HG03565 (cell line): ENCODE results near the gene RASL10B.

Experiments
- ATAC-seq: cut with Tn5 transposase; IDR thresholded peaks from one replicate; pipeline ENCODE4 v1.9.1; 2021; ENCODE audit warnings: mild to moderate bottlenecking, moderate library complexity; ENCODE audit not compliant: unreplicated experiment

The RASL10B gene

GRCh38 chr17:35716897-35717465, 14.5 kb upstream of the RASL10B start:
- no peak for ATAC-seq

- ATAC-seq: no peak
Observed at GRCh38 chr17:35717475-35717874, 14.0 kb upstream of the RASL10B start.

- no peak for ATAC-seq
Observed at GRCh38 chr17:35723735-35724134, 7.7 kb upstream of the RASL10B start.

DNA sequence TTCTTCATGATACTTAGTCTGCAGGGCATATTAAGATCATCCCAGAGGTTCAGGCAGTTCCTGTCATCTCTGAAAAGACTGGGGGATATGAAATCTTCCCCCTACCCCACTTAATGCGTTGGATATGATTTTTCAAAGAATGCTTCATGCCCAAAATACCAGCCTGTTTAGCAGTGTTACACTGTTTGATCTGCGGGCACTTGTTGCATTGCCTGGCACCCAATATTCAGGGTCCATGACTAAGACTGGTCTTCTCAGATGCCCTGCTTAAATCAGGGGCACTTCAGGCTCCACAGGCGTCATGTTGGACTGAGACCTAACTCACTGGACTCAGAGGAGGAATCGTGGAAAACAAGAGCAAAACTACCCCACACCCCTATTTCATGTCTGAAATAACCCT, 6.4 kb upstream of the RASL10B start:
- no peak for ATAC-seq

DNA sequence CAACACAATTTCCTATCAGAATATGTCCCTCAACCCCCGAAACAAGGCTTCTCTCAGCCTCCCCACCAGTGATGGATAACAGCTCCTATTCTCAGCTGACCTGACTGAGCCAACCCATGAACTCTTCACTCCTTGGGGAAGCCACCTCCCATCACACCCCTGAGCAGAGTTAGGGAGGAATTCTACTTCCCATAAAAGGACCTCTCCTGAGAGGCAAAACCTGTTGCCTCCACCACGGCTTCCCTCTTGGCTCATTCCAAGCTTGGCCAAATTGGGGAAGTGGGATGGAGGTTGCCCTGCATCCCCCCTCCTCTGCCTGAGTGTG, 5.7 kb upstream of the RASL10B start:
- ATAC-seq: no peak

DNA sequence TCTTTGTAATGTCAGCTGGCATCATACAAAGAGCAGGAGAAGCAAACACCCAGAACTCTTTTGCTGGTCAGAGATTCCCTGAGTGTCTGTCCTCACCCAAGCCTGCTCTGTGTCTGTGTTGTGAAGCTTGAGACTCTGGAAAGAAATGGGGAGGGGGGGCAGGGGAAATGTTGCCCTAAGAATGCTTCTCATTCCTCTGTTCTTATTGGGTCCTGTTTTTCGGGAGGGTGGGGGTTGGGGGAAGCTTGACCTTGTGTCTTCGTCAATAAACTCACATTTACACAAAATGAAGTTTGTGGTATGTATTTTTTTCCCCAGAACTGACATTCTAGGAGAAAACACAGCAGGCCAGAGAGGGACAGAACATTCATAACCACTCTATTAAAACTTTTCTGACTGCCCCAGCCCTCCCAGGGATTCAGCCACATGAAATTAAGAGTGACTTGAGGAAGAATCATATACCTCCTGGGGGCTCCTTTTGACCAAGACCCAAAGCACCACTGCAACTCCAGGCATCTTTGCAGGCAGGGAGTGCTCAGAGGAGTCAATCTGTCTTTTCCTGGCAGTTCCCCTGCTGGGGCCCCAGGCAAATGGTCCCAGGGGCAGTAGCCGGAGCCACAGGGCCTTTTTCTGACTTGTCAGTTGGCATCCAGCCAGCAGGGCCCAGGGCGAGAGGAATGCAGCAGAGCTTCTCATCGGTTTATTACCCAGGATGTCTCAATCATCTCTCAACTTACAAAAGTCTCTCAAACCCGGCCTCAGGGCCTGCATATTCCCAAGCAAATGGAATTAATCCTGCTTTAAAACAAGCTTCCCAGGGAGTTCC, 5.1 kb upstream of the RASL10B start:
- ATAC-seq: no peak

DNA sequence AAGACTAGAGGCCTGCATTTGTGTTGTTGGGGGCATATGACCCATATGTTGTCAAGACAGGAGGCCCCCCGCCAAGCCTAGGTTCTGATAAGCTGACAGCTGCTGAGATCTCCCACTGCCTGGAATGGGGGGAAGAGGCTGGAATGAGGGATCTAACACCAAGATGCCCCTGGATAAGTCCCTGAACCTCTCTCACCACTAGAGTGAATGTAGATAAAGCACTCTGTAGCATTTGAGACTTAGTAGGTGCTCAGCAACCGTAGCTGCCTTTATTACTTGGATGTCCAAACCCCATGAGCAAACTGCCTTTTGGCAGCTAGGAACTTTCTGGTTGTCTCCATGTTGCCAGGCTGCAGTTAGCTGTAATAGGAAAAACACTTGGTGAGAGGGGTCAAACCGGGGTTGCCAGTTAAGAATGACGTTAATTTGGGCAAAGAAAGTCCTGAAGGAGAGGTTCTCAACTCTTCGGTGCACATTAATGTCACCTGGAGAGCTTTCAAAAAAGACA, 4.4 kb upstream of the RASL10B start:
- no peak for ATAC-seq

- ATAC-seq: no peak
Observed at GRCh38 chr17:35727635-35728034, 3.8 kb upstream of the RASL10B start.

- ATAC-seq: no peak
Observed at GRCh38 chr17:35728551-35728950, 2.9 kb upstream of the RASL10B start.

- no peak for ATAC-seq
Observed at GRCh38 chr17:35729405-35729833, 2.0 kb upstream of the RASL10B start.

- ATAC-seq: no peak
Observed at GRCh38 chr17:35730400-35731005, 936 bp upstream of the RASL10B start.

- ATAC-seq: no peak
Observed at GRCh38 chr17:35731917-35732805, 722 bp downstream of the RASL10B start.

GRCh38 chr17:35732806-35733136, 1.3 kb downstream of the RASL10B start:
- ATAC-seq: no peak

- no peak for ATAC-seq
Observed at GRCh38 chr17:35733366-35733765, 1.9 kb downstream of the RASL10B start.

DNA sequence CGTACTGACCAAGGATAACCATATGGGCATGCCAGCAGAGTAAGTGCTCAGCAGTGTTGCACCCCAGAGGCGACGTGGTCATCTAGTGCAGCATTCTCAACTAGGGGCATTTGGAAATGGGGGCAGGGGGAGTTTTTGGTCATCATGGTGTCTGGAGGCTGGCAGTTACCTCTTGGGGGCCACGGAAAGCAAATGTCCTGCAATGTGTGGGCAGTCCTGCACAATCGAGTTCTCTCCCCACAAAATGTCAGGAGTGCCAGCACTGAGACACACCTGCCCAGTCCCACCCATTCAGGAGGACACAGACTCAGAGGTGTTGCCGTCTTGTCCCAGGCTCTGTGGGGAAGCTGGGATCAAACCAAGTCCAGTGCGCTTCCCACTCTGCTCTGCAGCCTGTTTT, 3.0 kb downstream of the RASL10B start:
- no peak for ATAC-seq

- no peak for ATAC-seq
Observed at GRCh38 chr17:35735036-35735805, 3.8 kb downstream of the RASL10B start.

DNA sequence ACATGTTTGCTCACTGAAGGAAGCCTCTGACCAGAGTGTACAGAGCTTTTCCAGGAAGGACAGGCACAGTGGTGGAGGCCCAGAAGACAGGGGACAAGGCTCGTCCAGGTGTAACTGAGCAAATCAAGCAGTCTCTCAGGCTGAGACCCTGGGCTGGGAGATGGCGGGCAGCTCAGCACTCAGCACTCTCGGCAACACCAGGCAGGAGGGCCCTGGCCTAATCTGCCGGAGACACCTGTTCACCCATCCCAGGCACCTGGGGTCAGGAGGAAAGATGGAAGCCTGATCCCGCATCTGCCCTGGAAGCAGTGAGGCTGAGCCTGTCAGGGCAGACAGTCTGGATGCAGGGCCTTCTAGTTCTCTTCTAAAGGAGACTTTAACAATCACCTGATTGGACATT, 4.8 kb downstream of the RASL10B start:
- no peak for ATAC-seq

GRCh38 chr17:35738519-35739133, 7.2 kb downstream of the RASL10B start:
- no peak for ATAC-seq

DNA sequence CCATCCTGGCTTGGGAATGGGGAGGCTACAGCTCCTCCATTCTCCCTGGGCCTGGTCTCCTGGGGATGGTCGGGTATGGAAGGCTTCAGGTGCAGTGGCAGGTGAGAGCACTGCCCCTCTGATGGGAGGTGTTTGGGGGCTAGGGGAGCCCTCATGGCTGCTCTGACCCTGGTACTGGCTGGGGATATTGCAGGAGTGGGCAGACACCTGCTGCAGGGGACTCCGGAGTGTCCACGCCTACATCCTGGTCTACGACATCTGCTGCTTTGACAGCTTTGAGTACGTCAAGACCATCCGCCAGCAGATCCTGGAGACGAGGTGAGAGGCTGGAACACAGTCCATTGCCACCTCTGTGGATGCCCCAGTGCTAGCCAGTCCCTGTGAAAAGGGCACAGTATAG, 8.8 kb downstream of the RASL10B start:
- no peak for ATAC-seq
